Measurements from ENCODE around the gene PAK5.

The PAK5 gene

DNA sequence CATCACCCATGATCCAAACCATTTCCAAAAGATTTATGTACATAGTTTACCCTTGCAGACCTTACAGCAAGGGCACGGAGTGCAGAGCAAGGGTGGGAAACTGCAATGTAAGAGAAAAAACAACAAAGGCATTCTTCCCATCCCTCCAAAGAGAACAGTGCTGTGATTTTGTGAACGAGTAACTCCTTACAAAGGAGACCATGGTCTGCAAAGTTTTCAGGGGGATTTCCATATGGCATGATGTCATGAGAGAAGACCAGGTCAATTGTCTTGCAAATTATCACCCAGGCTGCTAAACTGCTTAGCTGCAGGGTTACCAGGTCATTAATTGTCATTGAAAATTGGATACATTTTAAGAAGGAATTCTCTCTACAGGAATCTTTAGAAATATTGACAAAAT, 266.2 kb downstream of the PAK5 start:
- DNase-seq, result no peak

DNA sequence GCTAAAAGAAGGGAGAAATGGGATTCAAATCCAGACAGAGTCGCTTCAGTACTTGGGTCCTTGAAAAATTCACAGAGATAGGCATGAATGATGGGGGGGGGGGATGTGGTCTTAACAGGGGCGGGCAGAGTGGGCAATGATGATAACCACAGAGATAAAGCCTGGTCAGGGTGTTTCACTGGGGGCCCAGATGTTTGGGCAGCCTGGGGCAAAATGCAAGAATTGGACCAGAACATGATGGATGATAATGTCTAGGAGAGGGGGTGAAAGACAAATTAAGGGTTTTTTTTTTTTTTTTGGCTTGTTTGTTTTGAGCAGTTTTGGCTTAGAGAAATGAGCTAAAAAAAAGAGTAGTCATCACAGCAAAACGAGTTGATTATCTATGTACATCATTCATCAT, 267.1 kb downstream of the PAK5 start:
- no peak for DNase-seq

DNA sequence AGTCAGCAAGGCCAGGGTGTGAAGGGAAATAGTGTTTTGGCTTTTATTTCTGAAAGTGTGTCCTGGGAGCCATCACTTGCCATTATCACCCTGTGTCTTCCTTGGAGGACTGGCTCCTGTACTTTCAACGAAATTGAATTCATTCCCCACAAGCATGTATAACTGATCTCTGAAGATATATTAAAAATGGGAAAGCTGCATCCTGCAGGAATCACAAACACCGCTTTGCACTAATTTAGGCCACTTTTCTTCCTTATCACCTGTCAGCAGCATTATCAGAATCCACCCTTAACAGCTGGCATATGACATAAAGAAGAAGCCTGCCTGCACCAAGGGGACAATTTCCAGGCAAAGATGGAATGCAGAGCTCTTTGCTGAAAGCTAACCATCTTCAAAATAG, 268.3 kb downstream of the PAK5 start:
- DNase-seq, result no peak

DNA sequence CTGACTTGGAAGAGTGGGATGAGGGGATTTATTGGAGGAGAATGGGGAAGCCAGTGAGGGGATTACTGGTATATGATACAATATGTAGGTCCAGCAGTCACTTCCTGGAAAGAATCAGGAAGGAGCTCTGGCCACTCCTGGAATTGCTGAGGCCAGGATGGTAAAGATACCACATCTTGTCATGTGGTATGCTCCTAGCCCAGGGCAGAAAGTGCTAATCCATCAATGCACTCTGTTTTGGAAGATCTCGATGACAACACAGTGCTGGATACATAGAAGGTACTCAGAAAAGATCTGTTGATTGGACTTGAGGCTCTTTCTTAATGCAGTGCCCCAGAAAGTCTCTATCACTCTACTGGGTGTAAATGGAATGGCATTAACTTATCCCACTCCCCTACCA, 271.9 kb downstream of the PAK5 start:
- no peak for DNase-seq

DNA sequence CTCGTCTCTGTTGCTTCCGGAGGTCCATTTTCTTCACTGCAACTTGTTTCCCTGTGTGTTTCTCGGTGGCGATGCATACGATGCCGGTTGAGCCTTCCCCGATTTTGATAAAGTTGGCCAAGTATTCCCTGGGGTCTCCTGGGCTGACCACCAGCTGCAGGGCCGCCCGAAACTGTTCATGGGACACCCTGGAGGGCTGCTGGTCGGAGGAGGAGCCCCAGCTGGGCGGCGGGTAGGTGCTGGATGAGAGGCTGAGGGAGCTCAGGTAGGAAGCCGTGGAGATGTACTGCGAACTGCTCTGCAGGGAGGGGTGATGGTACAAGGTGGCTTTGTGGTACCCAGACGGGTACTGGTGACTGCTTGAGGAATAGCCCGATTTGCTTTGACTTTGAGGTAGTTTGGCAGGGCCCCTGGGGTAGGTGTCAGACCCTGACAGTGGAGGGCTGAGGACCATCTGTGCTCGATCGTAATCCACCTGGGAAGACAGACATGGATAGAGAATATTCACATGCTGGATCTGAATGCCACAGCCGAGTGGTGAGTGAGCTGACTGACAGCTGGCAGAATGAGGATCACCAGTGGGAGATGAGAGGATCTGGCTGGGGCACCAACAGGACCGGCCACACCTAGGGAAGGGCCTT, 272.8 kb downstream of the PAK5 start:
- no peak for DNase-seq

DNA sequence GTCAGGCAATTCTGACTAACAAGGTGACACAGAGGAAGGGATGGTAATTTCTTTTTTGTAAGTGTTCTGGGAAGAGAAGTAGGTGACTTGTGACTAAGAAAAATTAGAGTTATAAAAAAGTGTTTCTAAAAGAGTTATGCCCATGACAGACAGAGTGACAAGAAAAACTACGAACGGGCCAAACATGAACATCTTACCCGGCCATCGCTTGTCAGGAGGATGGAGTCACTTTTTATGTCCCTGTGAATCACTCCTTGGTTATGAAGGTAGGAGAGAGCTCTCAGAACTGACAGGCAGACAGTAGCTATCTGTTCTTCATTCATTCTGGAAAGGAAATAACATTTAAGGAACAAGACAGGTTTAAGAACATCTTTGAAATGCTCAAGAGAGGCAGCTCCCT, 281.5 kb downstream of the PAK5 start:
- DNase-seq, result no peak

DNA sequence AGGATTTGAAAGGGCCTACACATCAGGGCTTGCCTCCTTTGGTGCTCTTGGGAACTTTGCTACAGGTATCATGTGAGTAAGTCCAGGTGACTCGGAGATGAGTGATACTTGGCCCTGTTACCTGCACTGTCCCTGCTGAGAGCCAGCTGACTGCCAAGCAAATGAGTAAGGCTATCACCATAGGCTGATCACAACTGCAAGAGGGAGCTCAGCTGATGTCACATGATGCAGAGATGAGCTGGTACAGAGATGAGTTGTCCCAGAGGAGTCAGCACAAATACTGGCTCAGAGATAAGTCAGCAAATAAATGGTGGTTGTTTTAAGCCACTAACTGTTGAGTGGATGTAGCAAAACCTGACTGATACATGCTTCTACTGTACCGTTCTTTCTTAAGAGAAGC, 283.1 kb downstream of the PAK5 start:
- DNase-seq, result no peak

DNA sequence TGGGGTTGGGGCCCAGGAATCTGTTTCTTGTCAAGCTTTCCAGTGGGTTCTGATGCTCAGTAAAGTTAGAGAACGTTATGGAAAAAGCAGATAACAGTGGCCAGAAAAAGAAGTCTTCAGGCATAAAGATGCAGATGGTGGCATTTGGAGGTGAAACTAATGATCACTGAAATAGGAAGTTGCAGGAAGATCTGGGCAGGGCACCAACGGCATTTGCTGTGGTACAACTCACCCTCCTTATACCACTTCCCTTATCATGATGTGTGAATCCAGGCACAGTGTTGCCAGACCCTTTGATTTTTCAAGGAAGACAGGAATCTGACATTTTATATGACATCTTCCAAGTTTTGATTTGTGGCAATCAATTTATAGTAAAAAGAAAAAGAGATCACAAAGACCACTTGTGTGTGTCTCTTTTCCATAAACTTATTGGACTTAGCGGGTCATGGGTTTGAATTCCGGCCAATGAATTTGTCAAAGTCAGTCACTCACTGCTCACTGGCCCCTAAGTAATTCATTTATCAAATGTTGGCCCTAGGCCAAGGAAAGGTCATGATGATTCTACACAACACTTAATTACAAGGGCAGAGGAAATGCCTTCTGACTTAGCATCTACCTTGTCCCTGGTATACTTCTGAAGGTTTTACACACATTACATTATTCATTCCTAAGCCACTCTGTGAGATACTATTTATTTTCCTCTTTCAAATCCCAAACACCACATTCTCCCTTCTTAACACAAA, 286.9 kb downstream of the PAK5 start:
- DNase-seq, result no peak

DNA sequence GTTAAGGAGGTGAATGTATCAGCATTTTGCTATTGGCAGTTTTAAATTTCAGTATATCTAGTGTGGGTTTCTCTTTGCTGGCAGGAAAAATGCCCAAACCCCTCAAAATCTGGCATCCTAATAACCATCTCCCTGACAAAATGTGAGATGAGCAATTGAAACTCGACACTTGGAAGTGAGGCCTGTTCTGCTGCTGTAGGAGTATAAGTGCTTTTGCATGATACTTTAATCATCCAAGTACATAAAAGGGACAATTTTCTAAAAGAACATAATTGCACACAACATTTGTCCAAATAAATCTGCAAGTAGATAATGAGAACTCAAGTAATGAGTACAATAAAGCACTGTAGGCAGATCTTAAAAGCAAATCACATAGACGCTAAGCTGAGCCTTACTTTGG, 288.0 kb downstream of the PAK5 start:
- no peak for DNase-seq

DNA sequence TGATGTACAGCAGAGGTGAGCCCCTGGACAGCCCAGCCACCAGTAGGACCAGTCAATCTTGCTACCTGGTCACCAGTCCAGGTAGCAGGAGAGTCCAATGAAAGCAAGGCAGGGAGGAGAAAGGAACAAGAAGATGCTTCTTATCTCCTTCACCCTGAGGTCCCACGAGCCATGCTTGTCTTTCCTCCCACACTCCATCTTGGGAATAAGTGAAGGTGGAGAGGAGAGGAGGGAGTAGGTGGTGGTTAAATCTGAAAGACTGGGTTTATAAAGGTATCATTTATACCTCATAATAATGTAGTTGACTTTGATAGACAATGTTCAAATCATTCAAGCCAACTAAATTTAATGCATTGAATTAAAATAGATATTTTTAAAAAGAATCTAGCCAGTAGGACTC, 288.6 kb downstream of the PAK5 start:
- DNase-seq, result no peak

DNA sequence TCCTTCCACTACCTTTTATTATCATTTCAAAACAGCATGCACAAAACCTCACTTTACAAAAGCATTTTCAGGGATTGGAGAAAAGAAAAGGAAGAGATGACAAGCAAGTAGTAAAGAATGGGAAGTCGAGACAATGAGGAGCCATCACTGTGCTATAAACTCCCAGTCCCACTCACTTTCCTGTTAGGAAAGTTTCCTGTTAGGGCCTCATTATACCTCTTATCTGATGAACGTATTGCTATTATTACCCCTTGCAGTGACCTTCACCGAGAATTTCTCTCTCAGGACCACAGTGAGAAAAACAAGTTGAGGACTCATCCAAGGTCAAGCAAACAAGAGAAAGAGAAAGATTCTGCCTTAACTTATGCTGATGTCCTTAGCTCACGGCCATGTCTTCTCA, 295.7 kb downstream of the PAK5 start:
- DNase-seq, result no peak

DNA sequence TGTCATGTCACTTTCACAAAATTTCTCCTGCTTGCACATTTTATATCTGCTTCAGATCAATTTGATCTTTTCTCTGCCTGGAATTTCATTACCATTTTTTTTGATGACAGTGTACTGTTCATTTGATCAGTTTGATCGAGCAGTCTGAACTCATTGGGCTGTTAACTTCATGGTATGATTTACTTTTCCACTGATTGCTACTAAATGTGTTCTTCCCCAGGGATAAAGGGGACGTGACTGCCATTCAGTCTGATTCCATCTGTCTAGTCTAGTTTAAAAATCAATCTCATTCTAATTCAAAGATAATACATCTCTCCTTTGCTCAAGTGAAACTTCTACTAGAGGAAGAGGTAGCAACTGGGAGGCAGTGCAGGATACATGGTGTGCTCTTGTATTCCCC, 303.4 kb downstream of the PAK5 start:
- DNase-seq, result no peak

DNA sequence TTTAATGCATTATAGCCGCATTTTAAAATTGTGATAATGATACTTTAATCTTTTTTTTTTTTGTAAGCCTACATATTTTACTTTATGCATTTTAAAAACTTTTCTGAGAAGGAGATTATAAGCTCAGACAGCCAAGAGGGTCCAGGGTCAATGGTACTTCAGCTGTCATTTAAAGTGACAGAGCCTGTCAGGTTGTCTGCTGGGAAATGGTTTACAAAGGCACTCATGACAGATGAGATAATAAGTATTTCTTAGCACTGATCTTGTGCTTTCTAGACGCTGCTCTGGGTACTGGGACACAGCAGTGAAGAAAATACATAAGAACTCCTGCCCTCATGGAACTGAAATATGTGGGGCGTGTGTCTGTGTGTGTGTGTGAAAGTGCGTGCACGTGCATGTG, 304.9 kb downstream of the PAK5 start:
- DNase-seq, result no peak

DNA sequence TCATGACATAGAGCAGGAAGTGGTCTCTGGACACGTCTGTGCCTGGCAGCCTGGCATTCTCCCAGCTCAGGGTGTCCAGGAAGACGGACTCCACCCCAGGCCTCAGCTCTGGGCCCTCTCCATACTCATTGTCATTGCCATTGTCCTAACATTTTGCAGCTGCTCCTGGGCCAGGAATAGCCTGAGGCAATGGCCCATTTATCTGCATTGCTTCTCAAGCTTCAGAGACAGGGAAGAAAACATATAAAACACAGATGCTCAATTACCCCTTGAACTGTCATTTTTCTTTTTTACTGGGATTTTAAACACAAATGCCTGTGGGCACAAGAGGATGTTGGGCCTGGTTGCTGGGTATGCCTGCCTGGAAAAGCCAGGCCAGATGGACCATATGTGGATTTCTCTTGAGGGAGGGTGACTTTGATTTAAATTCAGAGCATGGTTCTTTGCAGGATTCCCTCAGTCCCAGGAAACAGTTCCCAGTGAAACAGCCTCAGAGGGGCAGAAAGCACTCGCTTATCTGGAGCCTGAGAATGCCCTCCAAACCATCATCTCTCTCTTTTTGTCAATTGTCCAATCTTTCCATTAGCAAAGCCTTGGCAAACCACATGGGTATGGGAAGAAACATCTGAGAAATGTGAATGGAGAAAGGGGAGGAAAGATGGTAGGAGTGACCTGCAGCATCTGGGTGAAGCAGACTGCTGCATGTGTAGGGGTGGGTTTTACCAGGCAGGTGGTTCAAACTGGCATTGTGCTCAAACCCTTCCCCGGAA, 306.6 kb downstream of the PAK5 start:
- no peak for DNase-seq

DNA sequence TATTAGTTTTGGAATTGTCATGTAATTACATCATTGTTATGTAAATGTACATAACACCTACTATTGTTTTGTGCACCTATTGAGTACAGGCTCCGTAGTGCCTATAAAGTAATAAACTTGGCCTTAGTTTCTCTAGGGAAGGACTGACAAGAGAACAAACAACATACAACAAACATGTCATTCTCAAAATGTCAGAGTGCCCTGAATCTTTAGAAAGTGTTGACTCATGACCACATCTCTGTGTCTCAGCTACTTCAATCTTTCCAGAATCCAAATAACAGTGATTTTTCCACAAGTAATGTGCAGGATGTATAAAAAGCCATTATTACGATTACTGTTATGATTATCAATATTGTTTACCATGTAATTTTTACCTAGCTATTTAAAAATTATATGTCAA, 307.3 kb downstream of the PAK5 start:
- no peak for DNase-seq

DNA sequence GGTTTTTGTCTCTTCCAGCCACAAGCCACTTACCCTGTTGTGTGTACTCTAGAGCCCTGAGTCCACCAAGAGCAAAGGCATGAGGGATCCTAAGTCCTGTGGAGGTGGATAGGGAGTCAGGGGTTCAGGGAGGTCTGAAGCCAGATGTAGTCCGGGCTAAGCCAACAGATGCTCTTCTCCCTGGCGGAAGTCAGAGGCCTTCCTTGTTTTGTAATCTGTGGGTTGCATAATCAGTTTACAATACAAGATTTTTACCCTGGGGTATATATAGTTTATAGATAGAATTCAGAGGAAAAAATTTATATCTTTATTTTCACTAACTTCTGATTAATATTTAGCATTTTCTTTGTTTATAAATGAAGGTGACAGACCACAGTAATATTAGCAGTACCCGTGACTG, 315.2 kb downstream of the PAK5 start:
- no peak for DNase-seq

DNA sequence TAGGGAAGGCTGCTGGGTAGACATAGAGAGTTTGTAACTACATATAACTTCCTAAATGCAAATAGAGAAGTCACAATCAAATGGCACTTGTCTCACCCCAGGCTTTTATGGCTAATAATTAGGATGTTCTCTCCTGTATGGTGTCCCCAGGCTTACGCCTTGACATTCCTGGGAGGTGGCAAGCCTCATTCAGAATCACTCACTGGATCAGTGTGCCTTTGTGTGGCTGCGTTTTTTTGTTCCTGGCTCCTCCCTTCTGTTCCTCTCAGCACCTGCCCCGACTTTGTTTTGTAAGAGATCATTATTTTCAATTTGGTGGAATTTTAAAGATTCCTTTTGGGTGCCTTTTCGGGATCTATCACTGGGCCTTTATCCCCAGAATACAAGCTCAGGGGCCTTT, 318.8 kb downstream of the PAK5 start:
- DNase-seq, result no peak

DNA sequence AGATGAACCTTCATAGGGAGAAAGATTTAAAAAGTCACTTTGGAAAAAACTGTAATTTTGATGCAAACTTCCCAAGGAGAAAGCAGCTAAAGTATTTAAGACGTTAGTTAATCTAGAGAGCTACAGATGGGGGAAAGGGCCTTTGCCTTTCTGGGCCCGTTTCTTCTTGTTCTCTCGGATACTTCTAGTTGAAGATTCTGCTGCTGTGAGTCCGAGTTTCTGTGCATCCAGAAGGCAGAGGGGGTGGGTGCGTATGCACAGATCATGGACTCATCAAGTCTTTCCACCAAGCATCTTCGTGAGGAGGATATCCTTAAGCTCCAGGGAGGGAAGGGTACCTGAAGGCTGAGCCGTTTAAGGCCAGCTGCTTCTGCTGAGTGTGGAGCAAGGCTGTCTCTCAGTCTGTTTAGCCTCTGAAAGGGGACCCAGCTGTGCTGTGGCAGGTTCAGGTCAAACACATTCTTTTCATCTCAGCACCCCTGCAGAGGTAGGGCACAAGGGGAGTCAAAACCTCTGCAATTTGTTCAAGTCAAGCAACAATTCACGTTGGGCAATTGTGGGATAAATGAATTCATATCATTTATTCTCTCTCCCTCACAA, 320.2 kb downstream of the PAK5 start:
- DNase-seq, result no peak

DNA sequence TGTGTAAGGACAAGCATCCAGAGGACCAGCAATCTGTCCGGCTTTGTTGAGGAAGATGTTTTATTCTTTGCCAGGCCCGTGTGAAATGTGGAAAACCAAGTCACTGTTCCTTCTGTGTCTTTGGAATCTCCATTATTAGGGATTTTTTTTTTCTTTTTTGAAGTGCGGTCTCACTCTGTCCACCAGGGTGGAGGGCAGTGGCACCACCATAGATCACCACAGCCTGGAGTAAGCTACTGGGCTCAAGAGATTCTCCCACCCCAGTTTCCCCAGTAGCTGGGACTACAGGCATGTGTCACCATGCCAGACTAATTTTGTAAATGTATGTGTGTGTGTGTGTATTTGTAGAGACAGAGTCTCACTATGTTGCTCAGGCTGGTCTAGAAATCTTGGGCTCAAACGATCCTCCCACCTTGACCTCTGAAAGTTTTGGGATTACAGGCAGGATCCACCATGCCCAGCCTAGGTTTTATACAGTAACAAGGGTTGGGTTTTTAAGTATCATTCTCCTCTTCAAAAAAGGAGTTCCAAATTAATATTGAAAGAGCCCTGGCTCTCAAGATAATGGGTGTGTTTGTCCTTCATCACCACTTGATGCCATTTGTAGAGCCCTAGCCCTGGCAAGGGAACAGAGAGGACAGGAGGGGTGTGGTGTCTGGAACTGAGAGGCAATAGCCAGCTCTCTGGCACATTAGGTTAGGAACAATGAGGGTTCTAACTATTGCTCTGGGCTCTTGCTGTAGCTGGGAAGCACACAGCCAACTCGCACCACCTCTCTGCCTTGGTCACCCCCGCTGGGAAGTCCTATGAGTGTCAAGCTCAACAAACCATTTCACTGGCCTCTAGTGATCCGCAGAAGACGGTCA, 321.3 kb downstream of the PAK5 start:
- DNase-seq, result no peak

DNA sequence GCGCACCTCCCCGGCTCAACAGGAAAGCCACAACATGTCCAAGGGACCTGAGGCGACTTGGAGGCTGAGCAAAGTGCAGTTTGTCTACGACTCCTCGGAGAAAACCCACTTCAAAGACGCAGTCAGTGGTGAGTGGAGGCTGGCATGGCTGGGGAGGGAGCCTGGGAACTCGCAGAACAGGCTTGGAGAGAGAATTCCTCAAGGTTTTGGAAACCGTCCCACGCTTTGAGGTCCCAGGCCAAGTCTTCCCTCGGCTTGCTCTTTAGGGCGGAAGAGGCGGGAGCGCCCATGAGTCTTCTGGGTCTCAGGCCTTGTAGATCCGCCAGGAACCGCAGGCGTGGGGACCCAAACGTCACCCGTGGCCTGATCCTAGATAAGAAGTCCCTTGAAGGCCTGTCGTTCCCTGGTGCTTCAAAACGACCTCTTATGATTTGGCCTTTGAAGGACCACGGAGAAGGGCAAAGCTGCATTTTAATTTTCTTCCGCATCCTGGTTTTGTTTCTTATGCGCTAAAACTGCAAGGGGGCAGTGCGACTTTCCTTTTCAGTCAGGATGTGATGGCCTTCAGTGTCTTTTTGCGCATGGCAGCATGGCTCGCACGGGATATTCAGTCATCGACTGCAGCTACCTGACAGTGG, 322.5 kb downstream of the PAK5 start:
- DNase-seq, result no peak

DNA sequence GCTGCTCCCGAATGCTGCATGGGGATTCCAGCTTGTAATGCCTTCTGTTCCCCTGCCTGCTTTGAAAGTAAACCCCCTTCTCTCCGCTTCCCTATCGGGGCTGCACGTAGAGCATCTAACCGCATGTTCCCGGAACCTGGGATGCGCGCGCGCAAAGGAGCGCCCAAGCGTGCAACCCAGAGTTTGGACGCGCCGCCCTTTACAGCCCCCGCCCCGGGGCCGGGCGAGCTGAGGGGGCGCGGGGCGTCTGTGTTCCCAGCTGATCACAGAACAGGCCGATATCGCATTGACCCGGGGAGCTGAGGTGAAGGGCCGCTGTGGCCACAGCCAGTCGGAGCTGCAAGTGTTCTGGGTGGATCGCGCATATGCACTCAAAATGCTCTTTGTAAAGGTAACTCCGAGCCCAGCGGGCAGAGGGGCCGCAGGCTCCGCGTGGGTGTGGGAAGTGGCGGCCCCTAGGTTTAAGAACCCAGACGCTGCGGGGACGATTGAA, 323.1 kb downstream of the PAK5 start:
- no peak for DNase-seq

DNA sequence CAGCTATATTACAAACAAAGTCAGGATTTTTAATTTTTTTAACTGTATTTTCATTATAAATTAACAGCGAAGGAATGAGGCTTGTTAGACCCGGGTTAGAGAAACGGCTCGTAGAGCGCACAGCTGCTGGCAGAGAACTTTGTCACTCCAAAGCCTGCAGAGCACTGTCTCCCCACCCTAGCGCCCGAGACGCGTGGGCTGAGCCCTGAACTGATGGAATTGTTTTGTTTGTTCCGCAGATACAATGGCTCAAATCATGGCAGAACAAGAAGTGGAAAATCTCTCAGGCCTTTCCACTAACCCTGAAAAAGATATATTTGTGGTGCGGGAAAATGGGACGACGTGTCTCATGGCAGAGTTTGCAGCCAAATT, 323.7 kb downstream of the PAK5 start:
- no peak for DNase-seq
